Epithelial cell of proximal tubule (primary cell): ENCODE measurements around the gene AFAP1. TPM values are rescaled to one million over a fixed set of nuclear protein-coding genes. Genes with fewer than 3 reads are reported as not detected.

Source experiments
- DNase-seq: peaks from one replicate; pipeline ENCODE4 v3.0.0-alpha.2; 2011; ENCODE audit warnings: low read depth
- H3K4me3 ChIP-seq: 2 replicates; pipeline ENCODE4 v1.5.1; 2011; ENCODE audit warnings: low read depth, mild to moderate bottlenecking, low read length
- total RNA-seq: library from RNA; depleted of rRNA; stranded (reverse); fragments of >200 nt; gene quantifications from 2 replicates; pipeline ENCODE4 v1.2.3, GENCODE V29; 2015
- TF ChIP-seq, protein P1 (sequence below): conservative IDR thresholded peaks from 2 replicates; pipeline ENCODE4 v1.5.1; 2012; ENCODE audit warnings: low read depth, mild to moderate bottlenecking, low read length

AFAP1 gene
- total RNA-seq, 1 donor from 2014 or later, result 26.2 TPM

DNA sequence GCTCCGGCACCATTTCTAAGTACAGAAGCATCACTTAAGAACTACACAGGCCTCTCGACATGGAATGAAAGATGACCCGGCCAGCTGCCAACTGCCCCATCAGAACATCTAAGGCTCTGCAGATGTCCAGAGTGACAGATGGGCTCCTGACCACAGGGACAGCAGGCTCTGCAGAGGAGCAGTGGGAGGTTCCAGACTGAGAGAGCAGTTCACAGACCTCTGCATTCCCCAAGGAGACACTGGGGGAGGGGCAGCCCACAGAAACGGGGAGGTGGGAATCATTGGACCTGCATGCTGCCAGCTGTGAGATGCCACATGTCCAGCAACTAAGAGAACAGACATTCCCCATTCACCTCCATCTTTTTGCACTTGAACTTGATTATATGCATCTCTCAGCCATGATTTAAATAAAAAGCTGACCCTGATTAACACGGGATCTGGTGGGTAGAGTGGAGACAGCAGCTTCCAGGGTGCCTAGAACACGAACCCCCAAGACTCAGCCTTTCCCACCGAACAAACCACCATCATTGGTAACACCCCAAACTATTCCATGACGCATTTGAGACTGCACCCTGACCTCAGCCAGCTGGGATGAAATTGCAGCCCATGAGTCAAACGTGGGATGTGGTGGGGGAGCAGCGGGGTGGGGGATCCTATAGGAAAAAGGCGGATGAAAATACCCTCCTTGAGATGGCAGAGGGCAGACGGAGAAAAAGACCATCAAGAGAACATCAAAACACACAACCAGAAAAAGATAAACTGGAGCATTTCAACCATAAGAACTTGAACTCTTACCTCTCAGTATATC lies 47.2 kb downstream of the AFAP1 start:
- no peak for DNase-seq
- TF ChIP-seq, protein P1, sequence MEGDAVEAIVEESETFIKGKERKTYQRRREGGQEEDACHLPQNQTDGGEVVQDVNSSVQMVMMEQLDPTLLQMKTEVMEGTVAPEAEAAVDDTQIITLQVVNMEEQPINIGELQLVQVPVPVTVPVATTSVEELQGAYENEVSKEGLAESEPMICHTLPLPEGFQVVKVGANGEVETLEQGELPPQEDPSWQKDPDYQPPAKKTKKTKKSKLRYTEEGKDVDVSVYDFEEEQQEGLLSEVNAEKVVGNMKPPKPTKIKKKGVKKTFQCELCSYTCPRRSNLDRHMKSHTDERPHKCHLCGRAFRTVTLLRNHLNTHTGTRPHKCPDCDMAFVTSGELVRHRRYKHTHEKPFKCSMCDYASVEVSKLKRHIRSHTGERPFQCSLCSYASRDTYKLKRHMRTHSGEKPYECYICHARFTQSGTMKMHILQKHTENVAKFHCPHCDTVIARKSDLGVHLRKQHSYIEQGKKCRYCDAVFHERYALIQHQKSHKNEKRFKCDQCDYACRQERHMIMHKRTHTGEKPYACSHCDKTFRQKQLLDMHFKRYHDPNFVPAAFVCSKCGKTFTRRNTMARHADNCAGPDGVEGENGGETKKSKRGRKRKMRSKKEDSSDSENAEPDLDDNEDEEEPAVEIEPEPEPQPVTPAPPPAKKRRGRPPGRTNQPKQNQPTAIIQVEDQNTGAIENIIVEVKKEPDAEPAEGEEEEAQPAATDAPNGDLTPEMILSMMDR, result no peak
- no peak overlapping the region for H3K4me3 ChIP-seq

DNA sequence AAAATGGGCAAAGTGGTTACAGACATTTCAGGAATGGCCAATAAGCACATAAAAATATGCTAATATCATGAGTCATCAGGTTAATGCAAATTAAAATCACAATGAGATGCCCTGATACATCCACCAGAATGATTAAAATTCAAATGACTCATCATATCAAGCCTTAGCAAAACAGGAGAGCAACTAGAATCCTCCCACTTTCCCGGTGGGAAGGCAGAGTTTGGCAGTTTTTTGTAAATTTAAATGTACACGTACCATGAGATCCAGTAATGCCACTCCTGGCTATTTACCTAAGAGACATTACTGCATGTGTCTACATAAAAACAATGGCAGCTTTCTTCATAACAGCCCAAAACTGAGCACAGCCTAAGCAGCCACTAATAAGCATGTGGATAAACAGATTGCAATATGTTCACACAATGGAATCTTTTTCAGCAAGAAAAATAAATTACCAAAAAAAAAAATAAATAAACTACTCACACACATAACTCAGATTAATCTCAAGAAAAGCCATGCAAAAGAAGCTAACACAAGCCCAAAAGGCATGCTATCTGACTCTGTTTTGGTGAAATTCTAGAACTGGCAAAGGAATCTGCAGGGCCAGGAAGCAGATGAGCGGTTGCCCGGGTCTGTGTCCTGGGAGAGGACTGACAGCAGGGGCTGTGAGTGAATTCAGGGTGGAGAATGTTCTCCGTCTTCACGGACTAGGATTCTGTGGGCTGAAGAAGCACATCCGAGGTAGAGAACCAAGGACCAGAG lies 48.8 kb downstream of the AFAP1 start:
- TF ChIP-seq, protein P1, result no peak

DNA sequence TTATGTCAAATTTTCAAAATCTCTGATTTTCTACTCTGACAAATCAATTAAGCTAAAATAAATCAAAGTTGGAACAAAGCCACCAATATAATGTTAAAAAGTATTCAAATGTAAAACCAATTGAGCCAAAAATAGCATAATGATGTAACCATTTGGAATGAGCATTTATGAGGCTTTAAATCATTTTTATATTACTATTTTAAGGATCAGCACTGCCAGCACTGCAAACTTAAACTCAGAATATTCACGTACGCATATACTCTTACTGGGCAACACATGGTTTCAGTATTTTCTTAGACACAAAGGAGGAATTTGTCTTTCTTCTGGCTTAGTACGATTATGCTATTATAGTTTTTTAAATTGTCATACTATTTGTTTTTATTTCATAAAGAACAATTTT lies 52.2 kb downstream of the AFAP1 start:
- no peak overlapping the region for H3K4me3 ChIP-seq
- TF ChIP-seq, protein P1, result no peak
- no peak for DNase-seq

More for the DNA sequence above, 48.8 kb downstream of the AFAP1 start:
- peak; percentile 40 for DNase-seq
- H3K4me3 ChIP-seq, result no peak overlapping the region

DNA sequence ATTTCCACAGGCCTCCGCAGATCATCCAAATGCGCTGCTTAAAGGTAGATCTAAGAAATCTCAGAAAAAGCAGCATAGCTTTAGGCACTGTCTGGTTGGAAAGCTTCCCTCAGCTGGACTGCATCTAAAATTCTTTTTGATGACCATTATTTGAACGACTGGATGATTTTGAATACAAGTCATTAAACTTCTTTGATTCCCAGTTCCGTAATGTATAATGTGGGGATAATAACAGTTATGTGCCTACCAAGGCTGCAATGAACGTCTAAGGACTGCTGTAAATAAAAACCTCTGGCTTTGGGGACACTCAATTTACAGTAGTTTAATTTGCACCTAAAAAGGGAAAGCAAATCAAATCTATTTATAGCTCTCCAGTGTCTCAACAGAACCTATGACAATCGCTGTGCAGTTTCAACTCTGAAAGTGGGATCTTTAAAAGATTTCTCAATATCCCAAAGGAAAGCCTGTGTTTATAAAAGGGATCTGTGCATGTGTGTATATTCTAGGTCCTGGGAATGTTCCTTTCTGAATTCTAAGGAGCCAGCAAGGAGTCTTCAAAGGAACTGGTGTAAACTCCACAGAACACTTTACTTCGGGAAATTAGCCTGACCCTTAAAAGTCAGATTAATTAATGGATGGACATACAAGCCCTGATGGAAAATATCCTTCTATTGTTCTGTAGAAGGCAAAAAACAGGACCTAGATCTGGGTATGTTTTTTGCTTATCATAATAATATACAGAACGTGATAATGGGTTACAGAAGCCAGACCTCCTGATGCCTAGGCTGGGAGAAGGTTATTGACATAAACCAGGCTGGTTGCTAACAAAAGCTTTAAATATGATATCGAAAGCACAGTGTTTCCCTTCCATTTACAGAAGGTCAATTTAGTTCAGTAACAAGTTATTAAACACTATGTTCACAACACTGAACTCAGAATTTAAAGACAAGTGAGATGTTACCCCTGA lies 53.4 kb downstream of the AFAP1 start:
- H3K4me3 ChIP-seq, result no peak overlapping the region
- DNase-seq, result no peak
- TF ChIP-seq, protein P1, result no peak

DNA sequence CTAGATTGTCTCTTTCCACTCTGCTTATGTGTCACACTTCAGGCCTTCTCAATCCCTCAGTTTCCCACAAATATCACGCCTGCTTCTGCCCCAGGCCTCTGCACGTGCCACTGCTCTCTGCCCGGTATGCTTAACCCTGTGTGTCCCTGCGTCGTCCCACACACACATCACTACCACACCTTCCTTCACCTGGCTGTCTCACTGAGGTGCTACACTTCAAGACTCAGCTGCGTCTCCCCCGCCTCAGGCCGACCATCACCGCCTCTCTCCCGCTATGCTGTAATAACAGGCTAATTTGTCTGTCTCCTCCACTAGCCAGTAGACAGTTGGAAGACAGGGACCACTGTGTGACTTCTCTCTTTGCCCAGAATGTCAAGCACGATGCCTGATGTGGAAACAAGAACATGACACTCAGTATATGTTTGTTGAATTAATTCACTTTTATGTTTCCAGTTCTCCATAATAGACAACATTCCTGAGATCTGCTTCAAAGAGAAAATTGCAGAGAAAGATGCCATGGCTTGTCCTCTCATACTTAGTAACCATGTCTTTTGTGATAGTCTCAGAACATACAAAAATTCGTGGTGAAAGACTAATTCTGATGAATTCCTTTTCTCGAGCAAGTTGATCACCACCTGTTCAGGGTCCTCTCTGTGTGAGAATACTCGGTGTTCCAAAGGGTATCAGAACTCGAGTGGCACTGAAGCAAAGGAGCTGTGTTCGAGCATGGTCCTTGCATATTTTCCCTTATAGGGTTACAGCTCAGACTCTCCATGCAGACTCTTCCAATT lies 54.2 kb downstream of the AFAP1 start:
- TF ChIP-seq, protein P1, result no peak
- DNase-seq, result no peak
- no peak overlapping the region for H3K4me3 ChIP-seq

DNA sequence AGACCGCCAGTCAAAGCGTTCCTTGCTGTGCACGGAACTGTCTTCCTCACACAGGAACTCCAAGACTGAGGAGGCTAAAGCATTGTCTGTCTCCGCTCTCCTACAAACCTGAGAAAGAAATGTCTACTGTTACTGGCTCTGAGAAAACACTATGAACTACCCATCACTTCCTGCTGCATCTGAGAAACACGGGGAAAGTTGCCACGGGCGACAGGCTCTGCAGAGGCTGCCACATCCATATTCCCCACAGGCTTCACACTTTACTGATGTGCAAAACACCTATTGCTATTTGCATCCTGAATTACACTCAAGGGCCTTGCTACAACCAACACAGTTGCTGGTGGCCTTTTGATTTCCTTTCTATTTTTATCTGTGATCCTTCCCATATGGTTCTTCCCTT lies 59.0 kb downstream of the AFAP1 start:
- TF ChIP-seq, protein P1, result no peak
- DNase-seq, result no peak
- no peak overlapping the region for H3K4me3 ChIP-seq
